SK-N-SH treated with all-trans-retinoic acid at 6 μM for 48 hours (cell line): ENCODE measurements around the gene PHACTR2.
"Not testable (repeated sequence)": the region's sequence is repeated elsewhere in the genome, so short reads cannot be mapped to it uniquely, and the experiment has no call there.

ENCODE experiments used
- PATZ1 ChIP-seq: fragments of 250-450 bp; sonication (Bioruptor Pico); IDR thresholded peaks from 2 replicates; pipeline ENCODE4 v1.8.0; 2020; ENCODE audit warnings: mild to moderate bottlenecking, moderate library complexity, borderline replicate concordance
- PPARA ChIP-seq: fragments of 250-450 bp; sonication (Bioruptor Pico); IDR thresholded peaks from 2 replicates; pipeline ENCODE4 v1.5.0; 2020; ENCODE audit warnings: mild to moderate bottlenecking, borderline replicate concordance

DNA sequence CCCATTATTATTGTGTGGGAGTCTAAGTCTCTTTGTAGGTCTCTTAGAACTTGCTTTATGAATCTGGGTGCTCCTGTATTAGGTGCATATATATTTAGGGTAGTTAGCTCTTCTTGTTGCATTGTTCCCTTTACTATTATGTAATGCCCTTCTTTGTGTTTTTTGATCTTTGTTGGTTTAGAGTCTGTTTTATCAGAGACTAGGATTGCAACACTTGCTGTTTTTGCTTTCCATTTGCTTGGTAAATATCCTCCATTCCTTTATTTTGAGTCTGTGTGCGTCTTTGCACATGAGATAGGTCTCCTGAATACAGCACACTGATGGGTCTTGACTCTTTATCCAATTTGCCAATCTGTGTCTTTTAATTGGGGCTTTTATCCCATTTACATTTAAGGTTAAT, 177.3 kb downstream of the PHACTR2 start:
- not testable (repeated sequence) for TF ChIP-seq PPARA; PATZ1 (CRISPR knock-in tag)
